IMR-90 (cell line): ENCODE results near the gene SLC16A9. TPM values are rescaled to one million over a fixed set of nuclear protein-coding genes. Genes with fewer than 3 reads are reported as not detected.

Experiments used
- ATAC-seq: fragments of 200-7000 bp; cut with Tn5 transposase; 2 replicates; pipeline ENCODE4 v1.9.1; 2020; ENCODE audit warnings: low read depth, mild to moderate bottlenecking, moderate library complexity
- BruUV-seq: library from RNA; stranded (reverse); fragments of 400-500 nt; replicated peaks from 2 replicates; lab custom pipeline; 2021; lab: Mats Ljungman, UMichigan
- CTCF ChIA-PET: fragments of 300-600 bp; formaldehyde crosslinking; extraction: SDS; loops from one replicate; lab custom pipeline; 2021; ENCODE audit warnings: antibody characterized with exemption; lab: Yijun Ruan, JAX
- POLR2A ChIA-PET: fragments of 300-600 bp; sonication (Branson Sonifier 250); formaldehyde crosslinking; loops from one replicate; lab custom pipeline; 2022; ENCODE audit warnings: antibody characterized with exemption; ENCODE audit not compliant: unreplicated experiment; lab: Charles Lee
- DNase-seq: peaks from one replicate; pipeline ENCODE4 v3.0.0; 2013
- H2AFZ ChIP-seq: replicated peaks from 2 replicates; pipeline ENCODE3; 2013; ENCODE audit warnings: low read length, mild to moderate bottlenecking; ENCODE audit not compliant: poor library complexity
- H2AK5ac ChIP-seq: 2 replicates; pipeline ENCODE4 v1.6.1; 2013; ENCODE audit warnings: low read depth, low read length, inconsistent platforms
- H2AK9ac ChIP-seq: replicated peaks from 2 replicates; pipeline ENCODE3; 2013; ENCODE audit warnings: mild to moderate bottlenecking, low read depth, low read length, moderate library complexity; ENCODE audit not compliant: poor library complexity
- H2BK120ac ChIP-seq: 2 replicates; pipeline ENCODE4 v1.6.1; 2013; ENCODE audit warnings: low read depth, low read length, inconsistent platforms
- H2BK15ac ChIP-seq: 3 replicates; pipeline ENCODE4 v1.6.1; 2013; ENCODE audit warnings: low read depth, low read length, inconsistent platforms
- H2BK20ac ChIP-seq: 2 replicates; pipeline ENCODE4 v1.6.1; 2013; ENCODE audit warnings: low read depth, mild to moderate bottlenecking, inconsistent platforms, low read length, moderate library complexity
- H2BK5ac ChIP-seq: 2 replicates; pipeline ENCODE4 v1.6.1; 2013; ENCODE audit warnings: mild to moderate bottlenecking, low read depth, low read length, inconsistent platforms; ENCODE audit not compliant: poor library complexity, severe bottlenecking
- H3K14ac ChIP-seq: replicated peaks from 2 replicates; pipeline ENCODE4 v1.6.1; 2013; ENCODE audit warnings: low read depth, low read length, inconsistent platforms
- H3K18ac ChIP-seq: 2 replicates; pipeline ENCODE4 v1.6.1; 2013; ENCODE audit warnings: low read depth, low read length, control low read depth
- H3K23ac ChIP-seq: 2 replicates; pipeline ENCODE4 v1.6.1; 2013; ENCODE audit warnings: low read depth, low read length, inconsistent platforms
- H3K27ac ChIP-seq: 2 replicates; pipeline ENCODE4 v1.5.1; 2013; ENCODE audit warnings: mild to moderate bottlenecking, control low read depth, low read length; ENCODE audit not compliant: insufficient read depth
- H3K27me3 ChIP-seq: 2 replicates; pipeline ENCODE4 v1.6.1; 2013; ENCODE audit warnings: low read length; ENCODE audit not compliant: control insufficient read depth, insufficient read depth
- H3K36me3 ChIP-seq: 2 replicates; pipeline ENCODE4 v1.6.1; 2013; ENCODE audit warnings: low read length, mixed read lengths; ENCODE audit not compliant: control insufficient read depth, insufficient read depth
- H3K4ac ChIP-seq: 2 replicates; pipeline ENCODE4 v1.6.1; 2013; ENCODE audit warnings: low read depth, low read length, inconsistent platforms
- H3K4me1 ChIP-seq: 2 replicates; pipeline ENCODE4 v1.6.1; 2013; ENCODE audit warnings: low read length, mixed read lengths; ENCODE audit not compliant: control insufficient read depth, insufficient read depth
- H3K4me2 ChIP-seq: 2 replicates; pipeline ENCODE4 v1.6.1; 2013; ENCODE audit warnings: low read depth, mild to moderate bottlenecking, control low read depth, low read length, moderate library complexity
- H3K4me3 ChIP-seq: 2 replicates; pipeline ENCODE4 v1.5.1; 2013; ENCODE audit warnings: low read depth, mild to moderate bottlenecking, control low read depth, low read length, moderate library complexity; ENCODE audit not compliant: insufficient read depth
- H3K56ac ChIP-seq: 2 replicates; pipeline ENCODE4 v1.6.1; 2013; ENCODE audit warnings: low read length, inconsistent platforms; ENCODE audit not compliant: insufficient read depth; ENCODE audit errors: extremely low read depth
- H3K79me1 ChIP-seq, 2 experiments: 2 replicates each; pipeline ENCODE4 v1.6.1; 2013; ENCODE audit warnings: low read length in 2 of 2, inconsistent platforms in 1 of 2, low read depth in 1 of 2
- H3K9ac ChIP-seq: 2 replicates; pipeline ENCODE4 v1.6.1; 2013; ENCODE audit warnings: low read depth, low read length, control low read depth
- H3K9me1 ChIP-seq: 2 replicates; pipeline ENCODE4 v1.6.1; 2013; ENCODE audit warnings: low read length, inconsistent platforms; ENCODE audit not compliant: insufficient read depth
- H3K9me3 ChIP-seq: 2 replicates; pipeline ENCODE4 v1.6.1; 2013; ENCODE audit warnings: low read length; ENCODE audit not compliant: control insufficient read depth, insufficient read depth
- H4K20me1 ChIP-seq: 2 replicates; pipeline ENCODE4 v1.6.1; 2013; ENCODE audit warnings: low read length, inconsistent platforms; ENCODE audit not compliant: insufficient read depth
- H4K5ac ChIP-seq: 2 replicates; pipeline ENCODE4 v1.6.1; 2013; ENCODE audit warnings: mild to moderate bottlenecking, low read depth, low read length, control low read depth
- H4K8ac ChIP-seq, 2 experiments: 2 replicates each; pipeline ENCODE4 v1.6.1; 2013; ENCODE audit warnings: low read depth in 2 of 2, low read length in 2 of 2, control low read depth in 1 of 2, inconsistent platforms in 1 of 2
- H4K91ac ChIP-seq: 2 replicates; pipeline ENCODE4 v1.6.1; 2013; ENCODE audit warnings: low read depth, low read length, inconsistent platforms; ENCODE audit not compliant: insufficient read depth
- CEBPB ChIP-seq: IDR thresholded peaks from 2 replicates; pipeline ENCODE4 v1.6.1; 2012; ENCODE audit warnings: low read depth, low read length, improper control_type of control experiment
- CHD1 ChIP-seq: IDR thresholded peaks from 2 replicates; pipeline ENCODE4 v1.6.1; 2012; ENCODE audit warnings: low read depth, low read length, improper control_type of control experiment
- FOS ChIP-seq: fragments of 150-350 bp; IDR thresholded peaks from 2 replicates; pipeline ENCODE4 v1.6.1; 2016; ENCODE audit warnings: low read depth, low read length
- MAZ ChIP-seq: IDR thresholded peaks from 2 replicates; pipeline ENCODE4 v1.6.1; 2012; ENCODE audit warnings: low read depth, mild to moderate bottlenecking, low read length, improper control_type of control experiment, moderate library complexity, borderline replicate concordance
- RAD21 ChIP-seq: IDR thresholded peaks from 2 replicates; pipeline ENCODE4 v1.6.1; 2012; ENCODE audit warnings: low read length, improper control_type of control experiment
- RFX5 ChIP-seq: IDR thresholded peaks from 2 replicates; pipeline ENCODE4 v1.8.0; 2012; ENCODE audit warnings: low read depth, mild to moderate bottlenecking, low read length, moderate library complexity
- USF2 ChIP-seq: fragments of 150-350 bp; IDR thresholded peaks from 2 replicates; pipeline ENCODE4 v1.6.1; 2017; ENCODE audit warnings: mild to moderate bottlenecking, antibody characterized with exemption, low read length, low read depth
- WGBS, 2 experiments: methylation state at CpG; one replicate each; pipeline versions ENCODE4 v1.1.5 to v1.1.7; 2013; ENCODE audit warnings: missing lambda C conversion rate in 2 of 2; ENCODE audit not compliant: insufficient read length in 1 of 2; ENCODE audit errors: extremely low coverage in 2 of 2; 5-methylcytosine and 5-hydroxymethylcytosine counted together
- dilution Hi-C: fragments of 300-500 bp; cut with HindIII; formaldehyde crosslinking; loops from one replicate; pipeline ENCODE4 v1.14.3; 2018; ENCODE audit warnings: low sequenced_read_pairs; ENCODE audit not compliant: unreplicated experiment
- in situ Hi-C: fragments of 300-500 bp; cut with MboI; formaldehyde crosslinking; loops from 3 replicates; pipeline ENCODE4 v1.14.3; 2019; ENCODE audit warnings: low sequenced_read_pairs, inconsistent platforms, mixed read lengths
- intact Hi-C: fragments of 100-400 bp; cut with micrococcal nuclease; formaldehyde crosslinking; loops from 2 replicates; pipeline ENCODE4 v1.10.0; 2022
- polyA plus RNA-seq, 3 experiments: library from polyadenylated mRNA; depleted of rRNA; stranded (reverse); fragments of >200 nt; gene quantifications; 2 replicates each; pipeline ENCODE4 v1.2.3, GENCODE V29; 2012; ENCODE audit warnings: low replicate concordance in 1 of 3
- total RNA-seq: library from RNA; depleted of rRNA; stranded (reverse); fragments of >200 nt; gene quantifications from 2 replicates; pipeline ENCODE4 v1.2.3, GENCODE V29; 2012

SLC16A9 gene
- total and polyA plus RNA-seq, 2 of the 4 experiments (the other 2 are of a cell fraction): 0.18 to 0.26 TPM

GRCh38 chr10:59706851-59707797 lies 2.5 kb downstream of the SLC16A9 start:
- no peak overlapping the region for H3K4me3 ChIP-seq
- H4K5ac ChIP-seq: no peak overlapping the region
- no peak overlapping the region for H2AK9ac ChIP-seq
- BruUV-seq: no TSS peak
- H2BK20ac ChIP-seq: no peak overlapping the region
- H3K56ac ChIP-seq: no peak overlapping the region
- H3K4ac ChIP-seq: no peak overlapping the region
- no peaks in the 10 kb centered on the region for H3K36me3 ChIP-seq
- no CpG with 5 or more reads among the region's 8 CpGs for WGBS, 2 experiments
- no peak overlapping the region for H3K18ac ChIP-seq
- in situ Hi-C loops (no loop called here), dilution Hi-C loops (no loop called here), intact Hi-C loops (no loop called here)
- H4K91ac ChIP-seq: no peak overlapping the region
- H4K8ac ChIP-seq: no peak overlapping the region
- TF ChIP-seq RFX5 (no peak), USF2 (no peak), FOS (no peak), RAD21 (no peak), MAZ (no peak), CHD1 (no peak), CEBPB (peak; percentile 41)
- no peak overlapping the region for H3K14ac ChIP-seq
- H2AK5ac ChIP-seq: no peak overlapping the region
- no peak overlapping the region for H3K23ac ChIP-seq
- no peak for ATAC-seq
- no peak overlapping the region for H2AFZ ChIP-seq
- H3K9ac ChIP-seq: no peak overlapping the region
- H3K9me3 ChIP-seq: no peaks in the 10 kb centered on the region
- H4K20me1 ChIP-seq: no peaks in the 10 kb centered on the region
- DNase-seq: no peak
- POLR2A ChIA-PET: no interaction called here
- CTCF ChIA-PET: interaction anchor here (0.6 kb wide), 1 partner anchor 73 kb away, joined by 4 read pairs; no protein-coding TSS in a partner anchor
- H2BK120ac ChIP-seq: no peak overlapping the region
- no peaks in the 10 kb centered on the region for H3K9me1 ChIP-seq
- no peak overlapping the region for H2BK5ac ChIP-seq
- H3K4me1 ChIP-seq: peaks cover 3% of the 10 kb centered on the region; the same call in 1 of the 2 replicates
- peaks cover 34% of the 10 kb centered on the region for H3K27me3 ChIP-seq
- H3K79me1 ChIP-seq: no peaks in the 10 kb centered on the region
- no peak overlapping the region for H3K4me2 ChIP-seq
- no peak overlapping the region for H2BK15ac ChIP-seq
- H3K27ac ChIP-seq: no peak overlapping the region
